CD14-positive monocyte (primary cell): ENCODE measurements around the gene CDK2. TPM values are rescaled to one million over a fixed set of nuclear protein-coding genes. Genes with fewer than 3 reads are reported as not detected.
A peak's percentile ranks its signal among the peaks of the same experiment; 100 is the strongest.

Experiments
- DNase-seq, 3 donors: peaks; one replicate each; pipeline ENCODE4 v3.0.0-alpha.2; 2011 to 2022
- H2AFZ ChIP-seq: 2 replicates; pipeline ENCODE4 v1.6.0; 2012; ENCODE audit warnings: mild to moderate bottlenecking, low read depth, low read length, inconsistent platforms; ENCODE audit not compliant: insufficient read depth, poor library complexity, severe bottlenecking
- H3K27ac ChIP-seq, 2 donors: 1 replicate in 1 of 2; 2 replicates in 1 of 2; pipeline ENCODE4 v1.5.1; 2012 to 2013; ENCODE audit warnings: low read length in 2 of 2, control low read depth in 1 of 2, inconsistent platforms in 1 of 2, low read depth in 1 of 2, mild to moderate bottlenecking in 1 of 2
- H3K27me3 ChIP-seq, 2 donors: one replicate each; pipeline versions ENCODE4 v1.6.0 to v1.6.1; 2011 to 2013; ENCODE audit warnings: low read length in 2 of 2; ENCODE audit not compliant: control insufficient read depth in 2 of 2, insufficient read depth in 2 of 2
- H3K36me3 ChIP-seq, 2 donors: replicated peaks in 1 of 2; 1 replicate in 1 of 2; 2 replicates in 1 of 2; pipeline versions ENCODE4 v1.5.1 to v1.6.1; 2012 to 2013; ENCODE audit warnings: low read length in 2 of 2, control low read depth in 1 of 2, inconsistent platforms in 1 of 2, mild to moderate bottlenecking in 1 of 2; ENCODE audit not compliant: insufficient read depth in 2 of 2, control insufficient read depth in 1 of 2
- H3K4me1 ChIP-seq, 2 donors: 1 replicate in 1 of 2; 2 replicates in 1 of 2; pipeline versions ENCODE4 v1.5.1 to v1.6.1; 2012 to 2013; ENCODE audit warnings: low read length in 2 of 2, control low read depth in 1 of 2, inconsistent platforms in 1 of 2, mild to moderate bottlenecking in 1 of 2, moderate library complexity in 1 of 2; ENCODE audit not compliant: insufficient read depth in 2 of 2, control insufficient read depth in 1 of 2
- H3K4me2 ChIP-seq: replicated peaks from 2 replicates; pipeline ENCODE3; 2012; ENCODE audit warnings: low read length, moderate library complexity, mild to moderate bottlenecking; ENCODE audit not compliant: poor library complexity, severe bottlenecking; ENCODE audit errors: extremely low read depth
- H3K4me3 ChIP-seq, 3 experiments: fragments of 200-600 bp in 1 of 3; sonication (generic) in 1 of 3; replicated peaks in 1 of 3; 1 replicate in 2 of 3; 2 replicates in 1 of 3; pipeline ENCODE4 v1.5.1; 2011 to 2013; ENCODE audit warnings: low read length in 3 of 3, mild to moderate bottlenecking in 3 of 3, control low read depth in 2 of 3, low read depth in 2 of 3, inconsistent platforms in 1 of 3, moderate library complexity in 1 of 3
- H3K79me2 ChIP-seq: 2 replicates; pipeline ENCODE4 v1.6.0; 2012; ENCODE audit warnings: mild to moderate bottlenecking, control low read depth, inconsistent platforms, low read length, moderate library complexity; ENCODE audit not compliant: insufficient read depth
- H3K9ac ChIP-seq: 2 replicates; pipeline ENCODE4 v1.6.0; 2017; ENCODE audit warnings: low read length, mild to moderate bottlenecking; ENCODE audit not compliant: insufficient read depth, poor library complexity, severe bottlenecking
- H3K9me3 ChIP-seq, 2 donors: replicated peaks in 1 of 2; 1 replicate in 1 of 2; 2 replicates in 1 of 2; pipeline versions ENCODE4 v1.5.1 to v1.6.1; 2012 to 2013; ENCODE audit warnings: low read length in 2 of 2, control low read depth in 1 of 2; ENCODE audit not compliant: control insufficient read depth in 1 of 2, insufficient read depth in 1 of 2
- H4K20me1 ChIP-seq: 2 replicates; pipeline ENCODE4 v1.6.0; 2012; ENCODE audit warnings: mild to moderate bottlenecking, low read length, control low read depth, moderate library complexity; ENCODE audit not compliant: insufficient read depth
- H3K27ac Mint-ChIP-seq, 7 donors: one replicate each; pipeline ENCODE4 v1.8.0; 2020; ENCODE audit warnings: mild to moderate bottlenecking in 7 of 7, mixed read lengths in 7 of 7, moderate library complexity in 6 of 7, inconsistent platforms in 2 of 7
- H3K27me3 Mint-ChIP-seq, 3 donors: one replicate each; pipeline ENCODE4 v1.8.0; 2021 to 2022; ENCODE audit warnings: low read depth in 3 of 3, mild to moderate bottlenecking in 3 of 3, mixed read lengths in 3 of 3, moderate library complexity in 3 of 3, inconsistent platforms in 1 of 3
- H3K36me3 Mint-ChIP-seq, 2 donors: one replicate each; pipeline ENCODE4 v1.8.0; 2020; ENCODE audit warnings: mixed read lengths in 2 of 2, inconsistent platforms in 1 of 2, mild to moderate bottlenecking in 1 of 2
- H3K4me1 Mint-ChIP-seq: one replicate; pipeline ENCODE4 v1.8.0; 2020; ENCODE audit warnings: mild to moderate bottlenecking, mixed read lengths
- H3K4me3 Mint-ChIP-seq, 2 donors: one replicate each; pipeline ENCODE4 v1.8.0; 2020; ENCODE audit warnings: mild to moderate bottlenecking in 2 of 2, mixed read lengths in 2 of 2, moderate library complexity in 1 of 2
- H3K9me3 Mint-ChIP-seq, 7 donors: one replicate each; pipeline ENCODE4 v1.8.0; 2020 to 2022; ENCODE audit warnings: mixed read lengths in 7 of 7, mild to moderate bottlenecking in 6 of 7, moderate library complexity in 6 of 7, inconsistent platforms in 2 of 7
- CTCF ChIP-seq: fragments of 200-600 bp; IDR thresholded peaks from one replicate; pipeline ENCODE4 v1.8.0; 2022; ENCODE audit warnings: antibody characterized with exemption, mild to moderate bottlenecking
- WGBS: methylation state at CpG from one replicate; pipeline ENCODE4 v1.1.5; 2013; ENCODE audit warnings: missing lambda C conversion rate; ENCODE audit not compliant: insufficient coverage; 5-methylcytosine and 5-hydroxymethylcytosine counted together
- intact Hi-C, 2 donors: fragments of 100-400 bp; cut with micrococcal nuclease; formaldehyde crosslinking; loops; one replicate each; pipeline versions ENCODE4 v1.15.0 to v1.15.1; 2023
- polyA plus RNA-seq, 3 donors: library from polyadenylated mRNA; depleted of rRNA in 1 of 3; unstranded in 2 of 3; stranded (reverse) in 1 of 3; fragments of 300-500 nt in 2 of 3; fragments of >200 nt in 1 of 3; fragmentation: Illumina TruSeq in 2 of 3; gene quantifications; 1 replicate in 2 of 3; 2 replicates in 1 of 3; pipeline ENCODE4 v1.2.3, GENCODE V29; 2012 to 2021

Gene CDK2
- polyA plus RNA-seq, 3 donors: 4.1 to 11.8 (median 4.7) TPM

GRCh38 chr12:55926738-55927587, 39.7 kb upstream of the CDK2 start:
- peaks cover 90% of the 10 kb centered on the region for H3K79me2 ChIP-seq
- H3K36me3 Mint-ChIP-seq: peaks cover 18 to 26% of the 10 kb centered on the region in 2 donors
- peak; percentile 86 to 89 (median 88) for DNase-seq
- H3K36me3 ChIP-seq: peaks cover 3 to 14% of the 10 kb centered on the region in 2 donors
- peak overlapping the region; percentile 65 to 93 (median 91) for H3K4me3 ChIP-seq
- peaks cover 53% of the 10 kb centered on the region for H3K4me1 Mint-ChIP-seq
- peak overlapping the region; percentile 96 to 98 for H3K4me3 Mint-ChIP-seq
- H3K9me3 Mint-ChIP-seq: no peaks in the 10 kb centered on the region
- H3K9ac ChIP-seq: peak overlapping the region; percentile 85
- WGBS: under 1% methylated on average over 22 of the region's 42 CpGs
- H3K9me3 ChIP-seq: no peaks in the 10 kb centered on the region
- peak overlapping the region; percentile 95 to 99 (median 97) for H3K27ac Mint-ChIP-seq
- peak overlapping the region; percentile 83 for H3K4me2 ChIP-seq
- intact Hi-C loops: loop anchor here (2.0 to 5.0 kb wide), 5 partner anchors 45 to 190 kb away; partner anchors contain the start of genes DNAJC14 (in 1 of the 2), ORMDL2 (in 1 of the 2), RAB5B (in 1 of the 2) and SARNP (in 1 of the 2)
- H3K4me1 ChIP-seq: peaks cover 46 to 51% of the 10 kb centered on the region in 2 donors
- H4K20me1 ChIP-seq: peaks cover 21% of the 10 kb centered on the region
- H3K27me3 ChIP-seq: no peaks in the 10 kb centered on the region
- peak; percentile 78 for TF ChIP-seq CTCF
- peak overlapping the region; percentile 85 to 92 for H3K27ac ChIP-seq
- H2AFZ ChIP-seq: peak overlapping the region; percentile 77
- peaks cover 0 to 3% (median 1%) of the 10 kb centered on the region in 3 donors for H3K27me3 Mint-ChIP-seq
